H1 (cell line): Measurements from ENCODE around the gene MAGI1.

Experiments
- GABPA ChIP-seq: IDR thresholded peaks from 2 replicates; pipeline ENCODE4 v1.6.1; 2011; ENCODE audit warnings: mild to moderate bottlenecking, low read length, moderate library complexity, borderline replicate concordance; ENCODE audit not compliant: insufficient read depth
- POLR2AphosphoS5 ChIP-seq: IDR thresholded peaks from 2 replicates; pipeline ENCODE4 v1.6.1; 2011; ENCODE audit warnings: low read depth, low read length

GRCh38 chr3:65745306-65745705 lies 293.4 kb downstream of the MAGI1 start:
- TF ChIP-seq POLR2AphosphoS5: no peak
- no peak for TF ChIP-seq GABPA
